ENCODE data around the gene SERPINA1. TPM values are rescaled to one million over a fixed set of nuclear protein-coding genes. Genes with fewer than 3 reads are reported as not detected.
"Not testable (repeated sequence)": the region's sequence is repeated elsewhere in the genome, so short reads cannot be mapped to it uniquely, and the experiment has no call there.

The SERPINA1 gene
- total RNA-seq, 1 experiment from 2014 or later = 5.1 TPM

- TF ChIP-seq FOXP4 (CRISPR knock-in tag; IDR thresholded peaks at IDR 0.05) = no peak
These were observed 36.0 kb upstream of the SERPINA1 start (continued) for GRCh38 chr14:94424371-94424770.

- peak; percentile 90 for DNase-seq (ENCODE audit: low spot score)
- CTCF ChIA-PET = interaction anchor here (0.5 to 1.7 kb wide), 33 partner anchors 9 to 292 kb away, joined by 3 to 74 read pairs (median 5); partner anchors contain the start of gene SERPINA1
- H3K4me3 Mint-ChIP-seq = no peak overlapping the region
- peak; percentile 98 for ATAC-seq
- TF ChIP-seq GRHL2 (CRISPR knock-in tag; IDR thresholded peaks at IDR 0.05; ENCODE audit: insufficient replicate concordance, severe bottlenecking) (no peak), CTCF (IDR thresholded peaks at IDR 0.05) (peak; percentile 56)
- no peak overlapping the region for H3K27ac Mint-ChIP-seq
- peaks cover 14% of the 10 kb centered on the region for H3K4me1 Mint-ChIP-seq
- POLR2A ChIA-PET = no interaction called here
- peaks cover 2% of the 10 kb centered on the region; the same call in 1 of the 2 replicates for H3K27me3 Mint-ChIP-seq (ENCODE audit: low read depth)
- peaks cover 17% of the 10 kb centered on the region for H3K36me3 Mint-ChIP-seq
- H3K9me3 Mint-ChIP-seq = peaks cover 17% of the 10 kb centered on the region
These were observed 35.2 kb upstream of the SERPINA1 start for GRCh38 chr14:94423453-94424056.

- Mint-ChIP-seq H3K9me3 (peaks cover 26% of the 10 kb centered on the region), H3K4me1 (peaks cover 2% of the 10 kb centered on the region; the same call in 1 of the 2 replicates), H3K27ac (no peak overlapping the region), H3K36me3 (peaks cover 24% of the 10 kb centered on the region), H3K4me3 (no peak overlapping the region), H3K27me3 (ENCODE audit: low read depth) (peaks cover 2% of the 10 kb centered on the region; the same call in 1 of the 2 replicates)
- DNase-seq (ENCODE audit: low spot score) (no peak), ATAC-seq (no peak)
- CTCF ChIA-PET = interaction anchor here (1.4 to 1.5 kb wide), 2 partner anchors 13 to 65 kb away, joined by 5 to 16 read pairs; no protein-coding TSS in a partner anchor
- POLR2A ChIA-PET = no interaction called here
- TF ChIP-seq CREM (CRISPR knock-in tag; IDR thresholded peaks at IDR 0.05) (no peak), ZBTB43 (CRISPR knock-in tag; IDR thresholded peaks at IDR 0.05) (no peak), ZNF138 (CRISPR knock-in tag; conservative IDR thresholded peaks at IDR 0.05) (no peak), ZMAT4 (CRISPR knock-in tag; IDR thresholded peaks at IDR 0.05) (no peak), ATF6 (CRISPR knock-in tag; IDR thresholded peaks at IDR 0.05) (no peak), CDX4 (CRISPR knock-in tag; IDR thresholded peaks at IDR 0.05; ENCODE audit: borderline replicate concordance) (no peak), SMAD4 (CRISPR knock-in tag; IDR thresholded peaks at IDR 0.05) (no peak), NR1H2 (CRISPR knock-in tag; IDR thresholded peaks at IDR 0.05) (no peak), STAT6 (CRISPR knock-in tag; conservative IDR thresholded peaks at IDR 0.05; ENCODE audit: low read depth) (no peak), IRF2 (CRISPR knock-in tag; IDR thresholded peaks at IDR 0.05; ENCODE audit: borderline replicate concordance, low read depth) (no peak), ZNF671 (CRISPR knock-in tag; IDR thresholded peaks at IDR 0.05) (no peak), ZNF396 (CRISPR knock-in tag; IDR thresholded peaks at IDR 0.05; ENCODE audit: borderline replicate concordance) (no peak)
These were observed 32.9 kb upstream of the SERPINA1 start for GRCh38 chr14:94421316-94421715.

- H3K4me3 Mint-ChIP-seq; DNase-seq (ENCODE audit: low spot score); CTCF ChIA-PET; H3K4me1 Mint-ChIP-seq; POLR2A ChIA-PET; H3K27ac Mint-ChIP-seq; H3K27me3 Mint-ChIP-seq (ENCODE audit: low read depth); ATAC-seq: not testable (repeated sequence)
- H3K9me3 Mint-ChIP-seq = peaks cover 53% of the 10 kb centered on the region
- H3K36me3 Mint-ChIP-seq = peaks cover 32% of the 10 kb centered on the region
These were observed 29.2 kb upstream of the SERPINA1 start for GRCh38 chr14:94417497-94418205.
